ENCODE data around the gene DHFR.

DNA sequence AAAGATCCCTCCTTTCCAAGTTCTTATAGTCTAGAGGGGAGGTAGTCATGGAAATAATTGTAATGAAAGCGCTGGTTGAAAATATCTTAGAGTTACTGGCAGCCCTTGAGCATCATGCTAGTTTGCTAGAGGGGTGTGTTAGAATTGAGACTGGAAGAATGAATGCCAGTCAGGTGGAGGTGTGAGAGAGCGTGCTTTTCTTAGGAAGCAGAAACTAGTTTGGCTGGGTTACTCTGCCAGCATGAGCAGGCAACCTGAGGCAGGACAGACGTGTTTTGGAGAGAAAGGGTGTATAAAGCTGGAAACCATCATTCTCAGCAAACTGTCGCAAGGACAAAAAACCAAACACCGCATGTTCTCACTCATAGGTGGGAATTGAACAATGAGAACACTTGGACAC lies 43.6 kb upstream of the DHFR start:
- TF ChIP-seq, protein P1, sequence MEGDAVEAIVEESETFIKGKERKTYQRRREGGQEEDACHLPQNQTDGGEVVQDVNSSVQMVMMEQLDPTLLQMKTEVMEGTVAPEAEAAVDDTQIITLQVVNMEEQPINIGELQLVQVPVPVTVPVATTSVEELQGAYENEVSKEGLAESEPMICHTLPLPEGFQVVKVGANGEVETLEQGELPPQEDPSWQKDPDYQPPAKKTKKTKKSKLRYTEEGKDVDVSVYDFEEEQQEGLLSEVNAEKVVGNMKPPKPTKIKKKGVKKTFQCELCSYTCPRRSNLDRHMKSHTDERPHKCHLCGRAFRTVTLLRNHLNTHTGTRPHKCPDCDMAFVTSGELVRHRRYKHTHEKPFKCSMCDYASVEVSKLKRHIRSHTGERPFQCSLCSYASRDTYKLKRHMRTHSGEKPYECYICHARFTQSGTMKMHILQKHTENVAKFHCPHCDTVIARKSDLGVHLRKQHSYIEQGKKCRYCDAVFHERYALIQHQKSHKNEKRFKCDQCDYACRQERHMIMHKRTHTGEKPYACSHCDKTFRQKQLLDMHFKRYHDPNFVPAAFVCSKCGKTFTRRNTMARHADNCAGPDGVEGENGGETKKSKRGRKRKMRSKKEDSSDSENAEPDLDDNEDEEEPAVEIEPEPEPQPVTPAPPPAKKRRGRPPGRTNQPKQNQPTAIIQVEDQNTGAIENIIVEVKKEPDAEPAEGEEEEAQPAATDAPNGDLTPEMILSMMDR (conservative IDR thresholded peaks at IDR 0.05): no peak
- TF ChIP-seq ZFX (IDR thresholded peaks at IDR 0.05): no peak
